ENCODE results near the gene STK36.

DNA sequence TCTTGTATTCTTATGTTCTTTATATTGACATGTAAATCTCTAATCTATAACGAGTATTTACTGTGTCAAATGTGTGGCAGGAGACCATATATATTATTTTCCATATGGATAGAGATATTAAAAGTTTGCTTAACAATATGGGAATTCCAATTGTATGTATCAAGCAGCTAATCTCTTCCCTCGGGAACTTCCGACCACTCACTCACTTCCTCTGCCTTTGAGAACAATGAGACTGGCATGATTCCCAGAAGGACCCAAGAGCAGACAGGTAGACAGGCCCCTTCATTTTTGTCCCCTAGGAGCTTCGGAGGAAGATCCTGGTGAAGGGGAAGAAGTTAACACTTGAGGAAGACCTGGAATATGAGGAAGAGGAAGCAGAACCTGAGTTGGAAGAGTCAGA lies 40.0 kb upstream of the STK36 start:
- TF ChIP-seq, protein P1, sequence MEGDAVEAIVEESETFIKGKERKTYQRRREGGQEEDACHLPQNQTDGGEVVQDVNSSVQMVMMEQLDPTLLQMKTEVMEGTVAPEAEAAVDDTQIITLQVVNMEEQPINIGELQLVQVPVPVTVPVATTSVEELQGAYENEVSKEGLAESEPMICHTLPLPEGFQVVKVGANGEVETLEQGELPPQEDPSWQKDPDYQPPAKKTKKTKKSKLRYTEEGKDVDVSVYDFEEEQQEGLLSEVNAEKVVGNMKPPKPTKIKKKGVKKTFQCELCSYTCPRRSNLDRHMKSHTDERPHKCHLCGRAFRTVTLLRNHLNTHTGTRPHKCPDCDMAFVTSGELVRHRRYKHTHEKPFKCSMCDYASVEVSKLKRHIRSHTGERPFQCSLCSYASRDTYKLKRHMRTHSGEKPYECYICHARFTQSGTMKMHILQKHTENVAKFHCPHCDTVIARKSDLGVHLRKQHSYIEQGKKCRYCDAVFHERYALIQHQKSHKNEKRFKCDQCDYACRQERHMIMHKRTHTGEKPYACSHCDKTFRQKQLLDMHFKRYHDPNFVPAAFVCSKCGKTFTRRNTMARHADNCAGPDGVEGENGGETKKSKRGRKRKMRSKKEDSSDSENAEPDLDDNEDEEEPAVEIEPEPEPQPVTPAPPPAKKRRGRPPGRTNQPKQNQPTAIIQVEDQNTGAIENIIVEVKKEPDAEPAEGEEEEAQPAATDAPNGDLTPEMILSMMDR (IDR thresholded peaks at IDR 0.05): no peak
- no peak for TF ChIP-seq POLR2A (IDR thresholded peaks at IDR 0.05)
- TF ChIP-seq EP300 (IDR thresholded peaks at IDR 0.05): no peak
